ENCODE data around the gene PRDM2.
"Not testable (repeated sequence)": the region's sequence is repeated elsewhere in the genome, so short reads cannot be mapped to it uniquely, and the experiment has no call there.

Gene PRDM2

DNA sequence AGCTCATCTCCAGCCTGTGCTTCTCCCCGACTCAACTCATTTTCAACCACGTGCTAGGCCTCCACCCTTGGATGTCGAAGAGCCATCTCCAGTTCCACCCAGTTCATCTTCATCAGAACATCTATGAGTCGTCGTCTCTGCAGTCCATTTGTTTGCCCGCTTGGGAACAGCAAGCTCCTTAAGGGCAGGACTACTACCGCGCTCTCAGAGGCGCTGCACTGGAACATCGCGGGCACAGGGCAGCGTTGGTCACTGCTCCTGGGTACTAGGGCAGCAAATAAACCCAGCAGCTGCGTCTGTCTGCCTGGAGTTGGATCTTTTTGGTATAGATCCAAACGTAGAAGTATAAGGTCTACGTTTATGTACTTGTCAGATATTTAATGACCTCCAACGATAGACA lies 478 bp upstream of the PRDM2 start:
- DNase-seq = no peak

DNA sequence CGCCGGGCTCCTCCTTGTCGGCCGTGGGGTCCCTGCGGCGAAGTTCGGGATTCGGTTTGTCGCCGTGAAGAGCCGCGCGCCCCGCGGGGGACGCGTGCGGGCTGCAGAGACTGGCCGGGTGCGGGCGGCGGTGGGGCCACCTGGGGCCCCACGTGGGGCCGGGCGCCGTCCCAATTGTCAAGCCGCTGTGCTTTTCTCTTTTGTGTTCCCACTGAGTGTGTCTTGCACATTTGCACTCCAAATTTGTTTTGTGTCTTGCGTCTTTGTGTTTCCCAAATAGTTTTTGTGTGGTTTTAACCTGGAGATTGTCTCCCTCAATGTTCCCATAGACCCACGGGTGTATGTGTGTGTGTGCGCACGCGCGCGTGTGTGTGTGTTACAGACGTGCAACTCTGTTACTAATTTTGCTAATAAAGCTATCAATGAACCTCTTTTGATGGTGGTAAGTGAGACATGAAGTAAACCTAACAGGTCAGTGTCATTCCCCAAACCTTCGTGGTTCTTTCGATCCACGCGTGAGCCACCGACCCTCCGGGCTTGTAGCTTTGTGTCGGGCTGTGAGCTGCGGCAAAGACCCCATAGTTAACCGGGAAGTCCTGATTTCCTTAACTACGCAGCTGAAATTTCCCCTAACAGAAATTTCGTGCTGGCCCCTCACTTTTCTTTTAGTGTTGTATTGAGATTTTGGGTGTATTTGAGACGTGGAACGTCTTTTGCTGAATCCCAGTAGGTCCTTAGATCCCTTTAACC lies 708 bp downstream of the PRDM2 start:
- DNase-seq = peak; percentile 29

DNA sequence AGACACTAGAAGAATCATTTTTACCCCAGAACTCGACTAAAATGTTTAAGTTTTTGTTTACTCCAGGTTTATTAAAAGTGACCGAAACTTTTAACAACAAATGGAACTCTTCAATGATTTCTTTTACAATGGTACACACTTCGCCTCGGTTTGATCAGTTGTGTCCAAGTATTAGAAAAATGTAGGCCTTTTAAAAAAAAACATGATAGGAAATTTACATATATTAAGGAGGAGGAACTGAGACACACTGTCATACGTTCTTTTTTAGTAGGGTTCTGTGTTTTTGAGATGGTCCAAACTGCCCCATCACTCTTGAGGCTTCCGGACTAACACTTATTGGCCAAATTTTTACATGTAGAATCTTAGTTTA lies 1.3 kb downstream of the PRDM2 start:
- no peak for DNase-seq

DNA sequence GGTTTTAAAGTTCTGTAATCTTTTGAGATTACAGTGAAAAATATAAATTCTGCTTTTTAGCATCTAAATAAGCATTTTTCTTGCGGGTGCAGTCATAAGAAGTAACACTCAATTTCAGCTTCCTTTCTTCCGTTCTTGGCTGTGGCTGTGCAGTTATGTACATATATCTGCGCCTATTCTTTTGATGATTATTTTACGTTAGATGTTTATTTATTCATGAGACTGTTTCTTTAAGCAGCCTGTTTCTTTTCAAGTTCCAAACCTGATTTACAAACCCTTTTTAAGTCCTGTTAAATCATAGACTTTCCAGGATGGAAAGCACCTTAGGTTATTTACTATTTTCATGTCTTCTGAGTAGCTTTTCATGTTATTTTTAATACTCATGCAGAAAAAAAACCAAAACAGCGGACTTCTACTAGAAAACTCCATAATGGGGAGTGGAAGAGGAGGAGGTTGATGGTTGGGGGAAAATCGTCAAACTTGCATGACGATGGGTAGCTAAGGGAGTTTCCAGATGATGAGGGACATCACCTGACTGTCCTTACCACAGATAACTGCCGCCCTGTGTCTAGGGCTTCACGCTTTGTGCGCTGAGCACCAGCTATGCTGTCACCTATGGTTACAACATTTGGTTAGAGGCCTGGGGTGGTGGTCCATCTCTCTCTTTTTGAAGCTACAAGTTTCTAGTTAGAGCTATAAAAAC lies 2.6 kb downstream of the PRDM2 start:
- peak; percentile 43 for DNase-seq

DNA sequence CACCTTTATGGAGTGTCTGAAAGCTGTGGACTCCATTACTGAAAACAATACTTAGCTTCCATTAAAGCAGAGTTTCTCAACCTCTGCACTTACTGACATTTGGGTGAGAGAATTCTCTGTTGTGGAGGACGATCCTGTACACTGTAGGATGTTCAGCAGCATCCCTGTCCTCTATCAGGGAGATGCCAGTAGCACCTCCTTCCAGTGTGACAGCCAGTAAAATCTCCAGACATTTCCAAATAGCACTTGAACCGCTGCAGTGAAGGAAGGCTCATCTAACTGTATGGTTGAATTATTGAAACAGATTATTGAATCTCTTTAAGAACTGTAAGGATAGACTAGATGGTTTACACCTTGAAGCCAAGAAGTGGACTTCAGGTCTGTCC lies 3.1 kb downstream of the PRDM2 start:
- no peak for DNase-seq

DNA sequence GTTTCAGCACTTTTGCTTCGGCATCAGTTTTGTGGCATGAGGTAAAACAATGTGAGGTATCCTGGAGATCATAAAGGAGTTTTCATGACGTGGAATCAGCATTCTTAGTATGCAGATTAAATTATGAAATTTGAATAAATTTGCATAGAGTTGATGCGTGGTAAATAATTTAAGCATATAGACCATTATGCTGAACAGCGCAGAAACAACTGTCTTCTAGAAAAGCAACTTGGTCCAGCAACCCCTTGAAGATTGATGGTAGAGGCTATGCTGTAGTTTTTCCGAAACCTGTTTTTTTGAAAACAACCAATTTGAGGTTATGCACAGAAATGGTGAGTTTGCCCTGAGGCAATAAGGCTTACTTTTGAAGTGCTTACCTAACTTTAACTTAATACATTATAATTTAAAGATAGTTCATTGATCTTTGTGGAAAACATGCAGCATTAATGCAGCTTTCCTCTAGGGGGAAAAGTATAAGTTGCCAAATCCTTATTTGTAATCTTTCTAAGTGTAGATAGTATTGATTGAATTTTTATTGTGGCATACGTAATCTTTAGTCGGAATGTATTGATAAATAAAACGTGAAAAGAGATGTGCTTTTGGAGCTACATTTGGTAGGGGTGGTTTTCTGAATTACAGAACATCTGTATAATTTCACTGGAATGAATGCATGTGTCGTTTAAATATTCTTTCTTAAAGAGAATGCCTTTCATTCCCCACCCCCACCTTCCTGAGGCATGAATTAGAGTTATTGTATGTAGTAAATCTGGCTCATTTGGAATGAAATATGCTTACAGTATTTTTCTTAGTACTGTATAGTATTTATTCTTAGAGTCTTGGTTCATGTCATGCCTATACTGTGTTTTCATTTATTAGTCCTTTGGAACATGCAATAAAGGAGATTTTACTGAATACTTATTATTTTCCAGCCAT lies 3.8 kb downstream of the PRDM2 start:
- DNase-seq = no peak

DNA sequence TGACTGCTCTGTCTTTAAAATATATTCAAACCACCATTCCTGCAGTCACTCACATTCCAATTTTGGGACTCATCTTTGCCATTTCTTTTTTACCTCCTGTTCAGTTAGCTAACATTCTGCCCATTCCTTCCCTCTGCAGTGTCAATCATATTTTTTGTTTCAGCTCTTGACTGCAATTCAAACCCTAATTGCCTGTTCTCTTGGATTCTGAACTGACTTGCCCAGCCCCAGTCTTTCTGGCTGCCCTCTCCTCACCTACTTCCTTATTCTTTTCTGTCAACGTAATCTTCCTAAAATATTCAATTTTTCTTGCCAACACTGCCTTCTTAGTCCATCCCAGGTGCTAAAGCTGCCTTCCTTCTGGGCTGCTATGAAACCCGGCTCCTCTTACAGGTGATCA lies 6.1 kb downstream of the PRDM2 start:
- DNase-seq = no peak

DNA sequence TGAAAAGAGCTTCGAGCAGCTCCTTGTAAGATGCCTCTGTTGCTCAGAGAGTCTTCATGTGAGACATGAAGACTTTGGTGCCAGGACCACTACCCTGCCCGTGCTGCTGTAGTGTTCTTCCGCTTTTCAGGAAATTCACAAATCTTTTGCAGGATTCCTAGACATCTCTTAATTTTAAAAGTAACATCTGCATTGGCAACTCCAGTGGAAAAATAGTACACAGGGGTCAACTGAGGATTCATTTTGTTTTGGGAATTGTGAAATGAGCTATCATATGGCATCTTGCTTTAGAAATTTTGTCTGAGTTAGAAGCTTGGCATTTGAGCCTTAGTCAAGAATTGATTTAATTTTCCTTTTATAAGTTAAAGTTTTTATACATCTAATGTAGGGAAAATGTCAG lies 7.2 kb downstream of the PRDM2 start:
- no peak for DNase-seq

DNA sequence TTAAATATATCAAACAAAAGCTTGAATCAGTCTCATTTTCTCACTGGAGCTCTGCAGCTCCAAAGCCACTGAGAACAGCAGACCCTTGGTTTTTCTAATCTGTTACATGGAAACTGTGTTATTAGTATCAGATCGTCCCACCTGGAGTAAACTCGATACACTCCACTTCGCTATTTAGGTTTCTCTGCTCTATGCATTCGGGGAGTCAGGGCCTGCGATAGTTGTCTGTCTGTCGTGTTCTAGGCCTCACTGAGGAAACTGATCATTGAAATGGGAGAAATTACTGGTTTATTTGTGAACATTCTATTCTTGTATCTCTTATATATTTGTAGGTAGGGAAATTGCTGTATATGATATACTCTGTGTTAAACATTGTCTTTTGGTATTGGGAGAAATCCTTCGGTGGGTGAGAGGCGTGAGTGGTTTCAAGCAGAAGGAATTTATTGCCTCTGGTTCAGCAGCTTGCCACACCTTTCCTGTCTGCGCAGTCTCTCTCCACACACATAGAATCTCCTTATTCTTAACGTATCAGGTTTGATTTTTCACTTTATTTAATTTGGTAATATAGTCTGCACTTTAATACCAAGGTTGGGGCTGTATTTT lies 8.5 kb downstream of the PRDM2 start:
- DNase-seq = no peak

DNA sequence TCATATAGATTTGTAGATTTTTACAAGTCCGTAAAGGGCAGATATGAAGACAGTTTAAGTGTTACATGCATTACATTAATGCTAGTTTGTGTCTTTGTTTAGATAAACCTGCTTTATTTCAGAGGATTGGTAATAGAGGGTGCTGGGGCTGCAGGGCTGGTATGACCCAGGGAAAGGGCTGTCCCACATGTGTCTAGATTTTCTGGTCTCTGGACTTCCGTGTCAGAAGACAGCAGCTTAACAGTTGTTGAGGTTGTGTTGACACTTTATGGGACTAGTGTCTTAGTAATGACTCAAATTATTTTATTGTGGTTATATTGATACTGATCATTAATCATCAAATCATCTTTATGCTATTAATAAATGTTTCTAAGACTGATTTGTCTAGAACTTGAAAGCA lies 10.1 kb downstream of the PRDM2 start:
- no peak for DNase-seq

DNA sequence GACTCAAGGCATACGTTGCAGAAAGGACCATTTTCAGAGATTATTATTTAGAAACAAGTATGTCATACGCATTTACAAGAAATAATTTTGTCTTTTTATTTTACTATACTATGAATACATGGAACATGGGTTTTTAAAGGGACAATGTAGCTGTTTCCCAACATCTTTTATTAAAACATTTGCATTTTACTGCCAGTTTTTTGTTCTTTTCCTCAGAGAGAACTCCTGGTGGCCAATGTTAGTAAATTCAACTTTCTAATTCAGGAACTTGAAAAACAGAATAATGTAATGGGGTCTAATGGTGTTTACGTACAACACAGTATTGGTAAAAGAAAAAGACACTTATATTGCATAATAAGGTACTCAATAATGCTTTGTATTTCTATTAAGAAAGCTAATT lies 14.9 kb downstream of the PRDM2 start:
- no peak for DNase-seq

DNA sequence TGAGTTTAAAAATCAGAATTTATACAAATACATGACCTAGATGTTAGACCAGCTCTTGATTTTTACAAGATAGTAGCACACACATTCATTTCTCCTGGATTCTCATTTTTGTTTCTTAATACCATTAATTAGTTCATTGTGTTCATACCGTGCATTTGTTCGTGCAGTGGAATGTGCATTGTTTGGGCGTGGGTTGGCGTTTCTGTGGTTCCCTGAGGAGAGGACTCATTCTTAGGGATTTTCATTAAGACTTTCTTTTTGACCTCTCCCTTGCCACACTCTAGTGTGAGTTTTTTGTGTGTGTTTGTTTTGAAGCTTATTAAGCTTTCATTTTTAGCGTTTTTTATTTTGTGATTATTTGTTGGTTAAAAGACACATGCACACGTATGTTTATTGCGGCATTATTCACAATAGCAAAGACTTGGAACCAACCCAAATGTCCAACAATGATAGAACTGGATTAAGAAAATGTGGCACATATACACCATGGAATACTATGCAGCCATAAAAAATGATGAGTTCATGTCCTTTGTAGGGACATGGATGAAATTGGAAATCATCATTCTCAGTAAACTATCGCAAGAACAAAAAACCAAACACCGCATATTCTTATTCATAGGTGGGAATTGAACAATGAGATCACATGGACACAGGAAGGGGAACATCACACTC lies 15.8 kb downstream of the PRDM2 start:
- DNase-seq = not testable (repeated sequence)

DNA sequence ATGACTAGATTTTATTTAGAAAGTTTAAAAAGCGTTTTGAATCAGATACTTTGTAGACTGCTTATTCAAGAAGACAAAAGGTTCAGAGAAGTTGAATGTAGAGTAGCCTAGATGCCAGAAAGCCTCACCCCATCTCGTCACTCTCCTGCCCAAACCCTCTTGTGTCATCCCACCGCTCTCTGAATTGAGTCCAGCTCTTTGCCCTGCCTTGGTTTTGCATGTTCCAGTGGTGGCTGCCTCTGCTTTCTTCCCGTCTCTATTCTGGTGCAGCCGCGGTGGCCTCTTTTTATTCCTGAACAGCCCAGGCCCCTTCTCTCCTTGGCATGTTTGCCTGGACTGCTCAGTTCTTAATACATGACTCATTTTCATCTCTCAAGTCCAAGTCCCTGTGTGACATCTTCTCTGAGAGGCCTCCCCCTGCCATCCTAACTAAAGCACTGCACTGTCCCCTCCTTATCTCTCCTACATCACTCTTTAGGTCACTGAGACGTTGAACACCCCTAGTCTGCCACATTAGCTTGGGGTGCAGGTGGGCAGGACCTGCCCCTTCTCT lies 22.9 kb downstream of the PRDM2 start:
- DNase-seq = no peak

DNA sequence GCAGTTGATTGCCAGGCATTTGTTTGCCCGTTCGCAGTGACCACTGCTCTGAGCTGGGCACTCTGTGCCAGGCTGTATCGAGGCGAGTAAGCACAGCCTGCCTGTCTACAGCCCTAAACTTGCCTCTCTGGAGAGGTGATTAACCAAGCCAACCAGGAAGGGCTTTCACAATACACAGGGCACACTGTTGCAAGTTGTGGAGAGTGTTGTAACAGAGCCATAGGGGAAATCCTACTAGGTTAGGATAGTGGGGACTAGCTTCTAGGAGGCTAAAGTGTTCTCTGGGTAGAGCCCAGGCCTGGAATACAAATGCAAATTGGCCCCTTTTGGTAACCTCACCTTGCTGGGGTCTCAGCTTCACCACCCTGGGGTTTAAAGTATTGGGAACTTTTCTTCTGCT lies 23.8 kb downstream of the PRDM2 start:
- DNase-seq = no peak

DNA sequence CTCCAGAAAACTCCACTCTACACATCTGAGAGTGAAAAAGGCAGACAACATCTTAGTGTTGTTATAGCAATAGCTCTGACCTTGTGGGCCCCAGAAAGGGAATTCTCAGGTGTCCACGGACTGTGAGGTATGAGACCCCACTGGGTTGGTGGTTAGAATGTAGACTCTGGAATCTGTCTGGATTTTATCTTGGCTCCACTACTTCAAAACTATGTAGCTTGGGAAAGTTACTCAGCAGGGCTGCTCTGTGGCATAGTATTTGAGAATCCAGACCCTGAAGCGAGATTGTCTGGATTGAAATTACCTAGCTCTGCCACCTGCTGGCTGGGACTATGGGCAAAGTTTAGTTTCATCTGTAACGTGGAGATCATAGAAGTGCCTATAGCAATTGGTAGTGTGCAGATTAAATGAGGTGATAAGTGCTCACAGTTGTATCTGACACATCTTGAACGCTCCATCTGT lies 25.8 kb downstream of the PRDM2 start:
- DNase-seq = peak; percentile 48

DNA sequence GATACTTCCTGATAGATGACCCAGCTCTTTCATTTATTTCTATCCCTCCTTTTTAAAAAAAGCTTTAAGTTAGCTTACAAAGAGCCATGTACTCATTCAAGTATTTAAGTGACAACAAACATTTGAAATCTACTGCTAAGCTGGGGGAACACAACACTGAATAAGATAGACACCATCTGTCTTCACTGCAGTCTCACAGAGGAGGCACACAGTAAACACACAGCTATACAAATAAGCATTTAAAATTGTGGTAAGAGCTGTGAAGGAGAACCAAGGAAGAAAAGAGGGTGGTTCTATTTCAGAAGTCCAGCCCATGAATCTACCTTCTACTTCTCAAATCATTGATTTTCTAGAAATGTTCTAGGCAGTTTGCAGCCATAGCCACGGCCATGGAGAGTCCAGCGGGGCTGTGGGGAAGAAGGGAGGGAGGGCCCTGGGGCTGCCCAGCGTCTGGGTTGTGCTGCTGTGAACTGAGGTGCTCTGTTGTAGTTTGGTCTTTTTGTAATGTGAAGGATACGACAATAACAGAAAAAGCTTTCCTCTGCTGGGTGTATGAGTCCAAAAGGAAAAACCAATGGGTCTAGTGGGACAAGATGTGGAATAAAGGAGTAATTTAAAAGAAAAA lies 28.2 kb downstream of the PRDM2 start:
- DNase-seq = no peak

DNA sequence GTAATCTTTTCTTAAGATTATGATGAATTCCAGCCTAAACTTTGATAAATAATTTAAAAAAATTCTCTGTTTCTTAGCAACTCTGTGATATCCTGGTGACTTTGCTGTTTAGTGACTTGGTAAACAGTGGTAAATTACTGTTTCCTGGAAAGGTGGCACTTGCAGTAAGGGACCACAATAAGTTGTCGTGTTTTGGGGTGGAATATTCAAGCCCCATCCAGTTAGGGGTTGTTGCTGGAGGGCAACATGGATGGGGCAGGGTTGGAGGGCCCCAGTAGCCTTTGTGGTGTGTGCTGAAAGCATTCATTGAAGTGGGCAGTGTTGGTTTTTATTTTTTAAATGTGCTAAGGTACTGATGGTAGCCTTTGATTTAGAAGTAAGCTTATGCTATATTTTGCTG lies 30.3 kb downstream of the PRDM2 start:
- no peak for DNase-seq

DNA sequence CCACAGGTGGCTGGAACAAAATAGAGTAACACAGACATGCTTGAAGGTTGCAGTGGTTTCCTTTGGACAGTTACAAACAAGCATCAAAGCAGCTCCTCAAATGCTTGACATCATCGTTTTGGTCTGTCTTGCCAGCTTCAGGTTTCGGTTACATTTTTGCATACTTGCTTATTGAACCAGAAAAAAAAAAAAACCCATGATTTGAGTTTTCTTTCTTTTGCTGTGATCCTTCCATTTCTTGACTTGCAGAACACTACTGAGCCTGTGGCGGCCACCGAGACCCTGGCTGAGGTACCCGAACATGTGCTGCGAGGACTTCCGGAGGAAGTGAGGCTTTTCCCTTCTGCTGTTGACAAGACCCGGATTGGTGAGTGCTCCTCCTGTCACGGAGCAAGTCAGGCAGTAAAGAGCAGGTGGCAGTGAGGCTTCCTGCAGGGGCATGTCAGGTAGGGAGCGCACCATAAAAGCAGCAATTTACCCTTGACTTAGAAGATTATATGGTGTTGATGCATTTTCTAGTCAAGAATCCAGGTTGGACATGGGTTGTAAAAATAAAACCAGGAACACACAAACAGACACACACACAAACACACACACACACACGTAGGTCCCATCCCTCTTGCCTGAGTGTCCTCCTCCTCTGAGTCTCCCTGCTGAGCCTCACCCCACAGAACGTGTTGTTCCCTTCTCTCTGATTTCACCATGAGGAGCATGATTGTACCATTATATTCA lies 30.9 kb downstream of the PRDM2 start:
- DNase-seq = peak; percentile 70

DNA sequence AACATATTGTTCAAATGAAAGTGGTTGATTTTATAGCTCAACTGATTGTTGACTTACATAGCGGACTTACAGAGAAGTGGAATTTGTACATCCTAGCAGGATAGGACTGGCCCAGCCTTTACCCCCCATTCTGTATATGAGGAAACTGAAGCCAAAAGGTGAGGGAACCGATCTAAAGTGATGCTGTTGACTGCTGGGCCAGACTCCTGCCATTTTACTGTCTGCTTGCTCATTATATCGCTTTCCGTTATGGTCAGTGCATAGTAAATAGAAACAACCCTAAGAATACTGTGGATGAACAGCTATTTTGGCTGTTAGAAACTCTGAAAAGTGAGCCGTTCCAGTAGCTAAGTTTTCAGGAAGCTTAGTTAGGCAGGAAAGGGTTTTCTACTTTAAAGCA lies 31.9 kb downstream of the PRDM2 start:
- no peak for DNase-seq

DNA sequence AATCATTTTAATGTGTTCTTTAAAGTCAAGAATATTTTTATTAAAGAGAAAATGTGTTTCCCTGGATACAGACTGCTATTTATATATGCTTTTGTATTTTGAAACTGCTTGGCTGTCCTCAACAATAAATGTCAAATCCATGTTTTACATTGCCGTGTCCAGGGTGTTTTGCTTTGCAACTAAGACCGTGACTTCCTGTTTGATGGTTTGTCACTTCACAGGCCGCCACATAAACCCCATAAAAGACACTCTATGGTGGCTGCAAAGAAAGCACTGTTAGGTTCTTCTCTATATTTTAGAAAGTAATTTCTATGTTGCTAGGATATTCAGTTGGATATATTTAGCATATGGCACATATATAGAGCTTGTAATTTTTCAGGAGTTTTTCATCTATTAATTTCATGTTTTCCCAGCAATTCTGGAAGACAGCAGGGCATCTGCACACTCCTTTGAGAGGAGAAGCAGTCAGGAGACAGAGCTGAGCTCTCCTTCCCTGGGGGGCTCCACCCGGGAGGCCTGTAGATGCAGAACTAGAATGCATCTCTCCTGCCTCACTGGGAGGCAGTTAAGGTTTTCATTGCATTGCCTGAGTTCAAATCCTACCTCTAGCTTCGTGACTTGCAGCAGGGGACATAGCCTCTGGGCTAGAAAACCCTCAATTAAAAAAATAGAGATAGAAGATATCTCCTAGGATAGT lies 33.1 kb downstream of the PRDM2 start:
- DNase-seq = no peak
